B cell (primary cell): ENCODE measurements around the gene NUBP1.

Experiments
- CTCF ChIP-seq: fragments of 200-600 bp; IDR thresholded peaks from one replicate; pipeline ENCODE4 v1.8.0; 2022; ENCODE audit warnings: antibody characterized with exemption, mild to moderate bottlenecking
- EZH2 ChIP-seq: IDR thresholded peaks from 2 replicates; pipeline ENCODE4 v1.6.1; 2012; ENCODE audit warnings: borderline replicate concordance, low read depth, mild to moderate bottlenecking, moderate library complexity, low read length; ENCODE audit not compliant: insufficient read depth, poor library complexity, severe bottlenecking

DNA sequence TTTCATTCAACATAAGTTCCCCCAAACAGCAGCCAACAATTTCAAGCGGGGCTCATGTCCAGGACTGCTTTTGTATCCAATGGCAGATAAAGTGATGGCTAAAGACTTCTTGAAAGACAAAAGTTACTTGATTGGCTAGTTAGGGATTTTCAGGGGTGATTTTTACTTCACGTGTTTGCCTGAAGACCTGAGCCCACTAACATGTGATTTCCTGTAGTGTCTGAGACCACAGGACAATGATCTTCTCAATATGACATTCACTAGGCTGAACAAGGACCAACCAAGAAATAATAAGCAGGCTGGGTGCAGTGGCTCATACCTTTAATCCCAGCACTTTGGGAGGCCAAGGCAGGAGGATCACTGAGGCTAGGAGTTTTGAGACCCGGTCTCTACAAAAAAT, 64.6 kb downstream of the NUBP1 start:
- no peak for TF ChIP-seq CTCF
- TF ChIP-seq EZH2 = no peak
